Suprapubic skin (tissue), 4 donors: Measurements from ENCODE around the gene LDAH.
A peak's percentile ranks its signal among the peaks of the same experiment; 100 is the strongest.

Experiments used
- CTCF ChIP-seq, 2 donors: fragments of 200-600 bp in 1 of 2; fragments of 450-650 bp in 1 of 2; sonication (generic) in 1 of 2; IDR thresholded peaks; one replicate each; pipeline ENCODE4 v1.5.1; 2016 to 2019; ENCODE audit warnings: antibody characterized with exemption in 2 of 2, mild to moderate bottlenecking in 1 of 2, moderate library complexity in 1 of 2
- EP300 ChIP-seq: sonication (generic); formaldehyde crosslinking; IDR thresholded peaks from one replicate; pipeline ENCODE4 v1.6.1; 2017; ENCODE audit warnings: antibody characterized with exemption
- POLR2A ChIP-seq, 2 donors: fragments of 450-650 bp; IDR thresholded peaks; one replicate each; pipeline ENCODE4 v1.6.1; 2017; ENCODE audit warnings: antibody characterized with exemption in 2 of 2, mild to moderate bottlenecking in 2 of 2, moderate library complexity in 2 of 2
- POLR2AphosphoS5 ChIP-seq, 3 donors: sonication (generic); formaldehyde crosslinking; IDR thresholded peaks; one replicate each; pipeline ENCODE4 v1.6.1; 2017; ENCODE audit warnings: antibody characterized with exemption in 3 of 3

DNA sequence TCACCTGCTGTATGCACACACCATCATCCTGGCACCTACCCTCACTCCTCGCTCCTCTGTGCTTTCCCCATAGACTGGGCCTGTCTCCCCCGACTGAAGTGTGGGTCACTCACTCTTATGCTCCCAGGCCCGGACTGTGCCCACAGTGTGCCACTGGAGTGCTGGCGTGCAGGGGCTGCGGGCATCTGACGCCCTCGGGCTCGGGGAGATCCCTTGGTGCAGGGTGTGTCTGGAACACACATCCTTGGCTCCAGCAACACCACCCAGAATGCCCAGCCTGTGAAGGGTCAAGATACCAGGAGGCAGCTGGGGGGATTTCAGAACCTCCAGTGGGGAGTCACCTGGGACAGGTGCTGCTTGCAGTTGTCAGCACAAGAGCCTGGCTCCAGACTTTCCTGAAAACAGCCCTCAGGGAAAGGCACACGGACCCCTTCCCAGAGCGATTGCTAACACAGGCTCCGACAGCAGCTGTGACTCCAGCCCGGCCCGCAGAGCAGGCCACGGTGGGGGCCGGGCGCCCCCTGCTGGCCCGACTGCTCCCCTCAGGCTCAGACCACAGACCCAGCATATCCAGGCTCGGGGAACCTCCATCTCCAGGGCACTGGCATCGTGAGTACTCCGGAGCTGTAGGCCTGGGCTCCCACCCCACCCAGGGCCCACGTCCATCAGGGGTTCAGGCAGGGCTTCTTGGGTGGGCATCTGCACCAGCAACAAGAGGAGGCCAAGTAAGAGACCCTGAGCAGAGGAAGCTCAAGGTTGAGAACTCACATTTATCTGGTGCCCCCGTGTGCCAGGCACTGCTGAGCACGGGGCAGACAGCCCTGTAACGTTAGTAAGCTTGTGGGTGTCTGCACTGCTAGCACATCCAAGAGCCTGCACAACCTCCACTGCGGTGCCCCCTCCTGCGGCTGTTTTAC is 180.6 kb downstream of the LDAH start:
- TF ChIP-seq POLR2AphosphoS5 (IDR thresholded peaks at IDR 0.05) (no peak), CTCF (IDR thresholded peaks at IDR 0.05) (peak; percentile 95 to 96), EP300 (no peak), POLR2A (IDR thresholded peaks at IDR 0.05) (no peak)
